Measurements from ENCODE around the gene PLEKHM3.

Gene PLEKHM3

DNA sequence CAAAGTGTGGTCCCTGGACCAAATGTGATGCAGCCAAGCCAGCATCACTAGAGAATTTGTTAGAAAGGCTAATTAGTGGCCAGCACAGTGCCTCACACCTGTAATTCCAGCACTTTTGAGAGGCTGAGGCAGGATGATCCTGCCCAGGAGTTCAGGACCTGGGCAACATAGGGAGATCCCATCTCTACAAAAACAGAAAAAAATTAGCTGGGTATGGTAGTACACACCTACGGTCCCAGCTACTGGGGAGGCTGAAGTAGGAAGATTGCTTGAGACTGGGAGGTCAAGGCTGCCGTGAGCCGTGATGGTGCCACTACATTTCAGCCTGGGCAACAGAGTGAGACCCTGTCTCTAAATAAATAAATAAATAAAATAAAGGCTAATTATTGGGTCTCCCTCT is 185.8 kb downstream of the PLEKHM3 start:
- H3K9me3 ChIP-seq = no peaks in the 10 kb centered on the region
- H3K27me3 ChIP-seq = no peaks in the 10 kb centered on the region
- H3K36me3 ChIP-seq = no peaks in the 10 kb centered on the region
- no peaks in the 10 kb centered on the region for H4K20me1 ChIP-seq
- peaks cover 9% of the 10 kb centered on the region for H3K4me1 ChIP-seq
- H3K4me3 ChIP-seq = no peak overlapping the region
- no peak overlapping the region for H3K27ac ChIP-seq
- H3K4me2 ChIP-seq = no peak overlapping the region
- H3K9ac ChIP-seq = no peak overlapping the region
- TF ChIP-seq Cebpa-rat (IDR thresholded peaks at IDR 0.05) = no peak

DNA sequence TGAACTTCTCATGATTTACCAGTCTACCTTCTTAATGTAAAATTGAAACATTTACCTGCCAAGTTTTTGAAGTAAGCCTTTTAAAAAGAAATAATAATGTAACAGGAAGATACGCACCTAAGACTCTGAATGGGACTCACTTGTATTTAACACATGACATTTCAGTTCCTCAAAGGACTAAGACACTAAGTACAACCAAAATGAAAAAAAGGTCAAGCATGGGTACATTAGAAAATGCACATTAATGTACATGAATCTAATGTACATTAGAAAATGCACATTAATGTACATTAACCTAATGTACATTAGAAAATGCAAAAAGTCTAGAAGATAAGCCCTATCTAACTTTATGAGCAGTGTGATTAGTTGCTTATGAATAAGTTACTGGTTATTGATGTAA is 186.3 kb downstream of the PLEKHM3 start:
- H3K27ac ChIP-seq = no peak overlapping the region
- no peaks in the 10 kb centered on the region for H3K36me3 ChIP-seq
- H4K20me1 ChIP-seq = no peaks in the 10 kb centered on the region
- H3K9ac ChIP-seq = no peak overlapping the region
- H3K4me2 ChIP-seq = no peak overlapping the region
- no peaks in the 10 kb centered on the region for H3K9me3 ChIP-seq
- H3K27me3 ChIP-seq = no peaks in the 10 kb centered on the region
- TF ChIP-seq Cebpa-rat (IDR thresholded peaks at IDR 0.05) = no peak
- peaks cover 9% of the 10 kb centered on the region for H3K4me1 ChIP-seq
- H3K4me3 ChIP-seq = no peak overlapping the region

DNA sequence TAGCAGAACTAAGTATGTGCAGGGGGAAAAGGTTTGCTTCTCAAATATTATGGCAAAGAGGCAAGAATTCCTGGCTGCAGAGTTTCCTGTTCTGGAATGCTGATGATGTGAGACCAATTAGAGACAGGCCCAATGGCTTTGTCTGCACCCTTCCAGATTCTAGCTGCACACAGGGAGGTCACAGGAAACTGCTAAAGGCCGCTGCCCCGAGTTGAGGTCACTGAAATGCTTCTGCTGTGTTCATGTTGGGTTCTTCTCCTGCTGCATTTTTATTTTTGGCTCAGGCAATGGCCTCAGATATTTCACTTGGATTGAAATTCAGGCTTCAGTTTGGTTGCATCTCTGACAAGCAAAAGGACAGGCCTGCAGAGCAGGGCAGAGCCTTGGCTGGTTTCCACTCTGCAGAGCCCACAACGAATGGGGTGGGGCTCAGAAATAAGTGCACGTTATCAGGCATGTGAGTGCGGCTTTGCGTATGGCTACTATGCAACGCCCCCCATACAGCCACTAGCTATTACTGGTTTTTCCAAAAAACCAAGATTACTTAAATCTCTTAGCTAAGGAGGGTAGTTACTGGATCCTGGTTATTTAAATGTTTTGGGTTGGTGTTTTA is 188.7 kb downstream of the PLEKHM3 start:
- no peaks in the 10 kb centered on the region for H3K27me3 ChIP-seq
- H3K27ac ChIP-seq = no peak overlapping the region
- H3K9ac ChIP-seq = no peak overlapping the region
- no peaks in the 10 kb centered on the region for H3K9me3 ChIP-seq
- TF ChIP-seq Cebpa-rat (IDR thresholded peaks at IDR 0.05) = no peak
- H3K36me3 ChIP-seq = no peaks in the 10 kb centered on the region
- no peaks in the 10 kb centered on the region for H3K4me1 ChIP-seq
- no peak overlapping the region for H3K4me2 ChIP-seq
- H3K4me3 ChIP-seq = no peak overlapping the region
- no peaks in the 10 kb centered on the region for H4K20me1 ChIP-seq

DNA sequence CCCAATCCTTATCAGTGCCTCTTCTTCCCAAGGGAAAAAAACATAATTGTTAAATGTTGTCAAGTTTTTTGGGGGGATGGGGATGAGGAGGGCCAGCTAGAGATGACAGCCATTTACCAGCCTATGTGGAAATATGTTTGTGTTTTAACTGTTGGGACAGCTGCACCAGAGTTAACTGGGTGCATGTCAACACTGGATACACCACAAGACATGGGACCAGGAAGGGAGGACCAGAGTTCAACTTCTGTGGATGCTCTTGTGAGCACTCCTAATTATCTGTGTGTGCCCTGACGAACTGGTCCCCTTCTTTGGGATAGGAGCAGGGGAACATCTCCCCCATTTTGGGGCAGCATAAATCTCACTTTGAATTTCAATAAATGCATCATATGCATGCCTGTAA is 189.5 kb downstream of the PLEKHM3 start:
- no peak overlapping the region for H3K4me3 ChIP-seq
- no peaks in the 10 kb centered on the region for H3K4me1 ChIP-seq
- no peak for TF ChIP-seq Cebpa-rat (IDR thresholded peaks at IDR 0.05)
- no peak overlapping the region for H3K4me2 ChIP-seq
- H3K9ac ChIP-seq = no peak overlapping the region
- no peaks in the 10 kb centered on the region for H3K9me3 ChIP-seq
- no peak overlapping the region for H3K27ac ChIP-seq
- no peaks in the 10 kb centered on the region for H4K20me1 ChIP-seq
- no peaks in the 10 kb centered on the region for H3K36me3 ChIP-seq
- no peaks in the 10 kb centered on the region for H3K27me3 ChIP-seq

DNA sequence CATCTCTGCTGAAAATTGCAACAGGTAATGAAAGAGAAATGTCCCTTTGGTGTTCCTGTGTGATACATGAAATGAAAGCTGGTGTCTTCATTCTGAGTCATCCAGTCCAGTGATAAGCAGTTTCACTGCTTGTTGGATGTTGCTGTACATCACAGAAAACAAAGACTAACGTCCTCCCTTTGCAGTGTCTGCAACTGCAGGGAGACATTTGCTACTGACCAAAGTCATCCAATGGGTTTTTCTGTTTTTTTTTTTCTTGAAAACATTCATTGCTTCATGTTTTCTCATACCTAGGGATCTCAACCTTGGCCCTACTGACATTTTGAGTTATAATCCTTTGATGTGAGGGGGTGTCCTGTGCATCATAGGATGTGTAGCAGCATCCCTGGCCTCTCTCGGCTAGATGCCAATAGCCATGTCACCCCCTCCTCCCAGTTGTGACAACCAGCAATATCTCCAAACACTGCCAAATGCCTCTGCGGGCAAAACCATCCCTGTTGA is 192.0 kb downstream of the PLEKHM3 start:
- TF ChIP-seq Cebpa-rat (IDR thresholded peaks at IDR 0.05) = no peak
- H3K36me3 ChIP-seq = peaks cover 2% of the 10 kb centered on the region; the same call in 1 of the 2 replicates
- H3K27ac ChIP-seq = no peak overlapping the region
- H3K4me1 ChIP-seq = no peaks in the 10 kb centered on the region
- H3K4me2 ChIP-seq = no peak overlapping the region
- no peaks in the 10 kb centered on the region for H3K27me3 ChIP-seq
- H3K4me3 ChIP-seq = no peak overlapping the region
- H3K9ac ChIP-seq = no peak overlapping the region
- H3K9me3 ChIP-seq = no peaks in the 10 kb centered on the region
- H4K20me1 ChIP-seq = no peaks in the 10 kb centered on the region

DNA sequence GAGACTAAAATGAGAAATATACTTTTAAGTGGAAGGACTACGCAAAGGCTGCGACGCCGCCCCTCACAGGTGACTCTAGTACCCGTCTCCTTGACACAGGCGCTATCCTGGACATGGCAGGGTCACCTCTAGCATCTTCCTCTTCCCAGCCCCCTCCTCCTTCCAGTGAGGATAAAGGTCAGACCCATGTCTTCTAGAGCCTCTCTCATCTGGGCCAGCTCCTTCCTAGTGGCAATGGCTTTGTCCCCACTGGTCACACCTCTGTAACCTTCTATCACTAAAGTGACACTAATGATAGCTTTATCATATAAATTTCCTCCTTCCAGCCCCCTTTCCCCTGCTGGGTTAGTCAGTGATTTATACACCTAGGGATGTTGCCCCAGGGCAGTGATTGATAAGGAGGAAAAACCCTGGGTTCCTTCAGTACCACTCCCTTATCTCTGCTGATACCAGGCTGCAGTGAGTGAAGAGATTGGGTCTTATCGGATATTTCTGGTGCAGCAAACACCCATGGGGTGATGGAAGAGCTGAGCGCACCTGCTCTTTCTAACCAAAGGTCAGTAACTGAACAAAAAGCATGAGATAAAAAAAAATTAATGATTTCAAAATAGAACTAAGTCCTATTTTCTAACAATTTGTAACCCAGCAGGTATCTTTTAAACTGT is 193.6 kb downstream of the PLEKHM3 start:
- Histone ChIP-seq H3K36me3 (peaks cover 14% of the 10 kb centered on the region), H3K9ac (no peak overlapping the region), H3K4me3 (no peak overlapping the region), H3K27ac (no peak overlapping the region), H3K27me3 (no peaks in the 10 kb centered on the region), H3K4me1 (no peaks in the 10 kb centered on the region), H3K4me2 (no peak overlapping the region), H4K20me1 (no peaks in the 10 kb centered on the region), H3K9me3 (no peaks in the 10 kb centered on the region)
- TF ChIP-seq Cebpa-rat (IDR thresholded peaks at IDR 0.05) = no peak

DNA sequence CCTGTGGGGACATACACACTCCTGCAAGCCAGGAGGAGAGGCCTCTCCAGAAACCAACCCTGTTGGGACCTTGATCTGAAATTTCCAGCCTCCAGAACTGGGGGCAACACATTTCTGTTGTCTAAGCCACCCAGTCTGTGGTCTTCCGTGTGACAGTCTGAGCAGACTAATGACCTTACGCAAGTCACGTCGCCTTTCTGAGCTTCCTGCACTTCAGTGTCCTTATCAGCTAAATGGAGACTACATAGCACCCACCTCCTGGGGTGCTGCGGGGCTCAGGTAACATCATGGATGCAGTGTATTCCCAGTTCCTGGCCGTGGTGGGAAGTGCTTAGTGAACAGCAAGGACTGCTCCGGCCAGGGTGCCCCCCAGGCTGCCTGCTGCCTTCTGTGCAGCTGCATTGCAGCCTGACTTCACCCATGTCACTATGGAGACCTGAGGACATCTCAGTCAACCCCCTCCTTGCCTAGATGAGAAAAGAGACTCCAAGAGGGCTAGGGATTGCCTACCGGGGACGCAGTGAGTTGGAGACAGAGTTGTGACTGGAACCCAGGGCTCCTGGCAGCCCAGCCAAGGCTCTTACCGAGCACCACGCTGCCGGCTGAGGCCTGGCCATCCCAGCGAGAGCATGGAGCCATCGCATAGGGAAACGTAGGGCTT is 194.4 kb downstream of the PLEKHM3 start:
- Histone ChIP-seq H3K36me3 (peaks cover 20% of the 10 kb centered on the region), H4K20me1 (no peaks in the 10 kb centered on the region), H3K4me2 (no peak overlapping the region), H3K27ac (no peak overlapping the region), H3K9me3 (no peaks in the 10 kb centered on the region), H3K27me3 (no peaks in the 10 kb centered on the region), H3K9ac (no peak overlapping the region), H3K4me3 (no peak overlapping the region), H3K4me1 (no peaks in the 10 kb centered on the region)
- no peak for TF ChIP-seq Cebpa-rat (IDR thresholded peaks at IDR 0.05)

DNA sequence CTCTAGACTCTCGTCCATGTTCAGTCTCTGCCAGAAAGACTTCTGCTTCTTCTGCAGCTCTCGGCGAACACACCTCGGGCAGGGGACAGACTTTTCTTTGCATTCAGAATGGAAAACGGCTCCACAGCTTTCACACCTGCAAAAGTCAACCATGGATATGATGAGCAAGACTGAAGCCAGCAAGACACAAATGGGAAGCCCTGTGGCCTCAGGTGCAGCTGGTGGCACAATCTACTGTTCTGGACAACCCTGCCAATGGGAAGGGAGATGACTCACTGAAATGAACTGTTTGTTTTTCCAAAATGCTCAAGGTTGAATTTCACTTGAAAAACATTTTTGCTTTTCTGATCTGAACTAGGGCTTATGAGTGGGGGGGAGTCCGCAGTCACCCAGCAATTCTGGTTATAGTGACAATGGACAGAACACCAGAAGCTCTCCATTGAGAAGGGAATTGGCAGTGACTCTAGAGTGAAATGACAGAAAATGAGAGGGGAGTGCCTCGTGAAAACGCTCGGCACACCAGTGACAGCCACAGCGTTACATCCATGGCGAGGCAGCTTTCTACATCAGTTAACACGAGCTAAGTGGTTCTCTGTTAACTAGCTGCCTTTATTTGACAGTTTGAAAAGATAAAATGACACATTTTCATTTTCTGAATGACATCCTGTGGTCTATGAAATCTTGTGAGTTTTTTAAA is 196.8 kb downstream of the PLEKHM3 start:
- no peak overlapping the region for H3K27ac ChIP-seq
- H3K27me3 ChIP-seq = no peaks in the 10 kb centered on the region
- no peaks in the 10 kb centered on the region for H4K20me1 ChIP-seq
- H3K9me3 ChIP-seq = no peaks in the 10 kb centered on the region
- TF ChIP-seq Cebpa-rat (IDR thresholded peaks at IDR 0.05) = no peak
- no peaks in the 10 kb centered on the region for H3K4me1 ChIP-seq
- H3K9ac ChIP-seq = no peak overlapping the region
- peaks cover 25% of the 10 kb centered on the region for H3K36me3 ChIP-seq
- H3K4me3 ChIP-seq = no peak overlapping the region
- H3K4me2 ChIP-seq = no peak overlapping the region

DNA sequence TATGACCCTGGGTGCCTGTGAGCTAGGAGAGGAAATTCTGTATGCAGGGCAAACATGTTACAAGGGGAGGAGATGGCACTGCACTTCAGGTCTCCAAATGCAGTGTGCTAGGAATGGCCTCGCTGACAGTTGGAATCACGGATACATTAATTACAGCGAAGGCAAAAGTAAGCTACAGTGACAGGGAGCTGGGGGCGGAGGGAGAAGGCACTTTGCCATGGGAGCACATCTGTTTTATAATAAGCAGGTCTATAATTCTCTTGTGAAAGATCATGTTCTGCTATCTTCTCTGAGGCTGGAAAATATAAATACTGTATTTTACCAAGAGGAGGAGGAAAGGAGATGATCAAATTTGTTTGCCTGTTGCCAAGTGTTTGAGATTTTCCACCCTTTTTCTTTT is 199.3 kb downstream of the PLEKHM3 start:
- TF ChIP-seq Cebpa-rat (IDR thresholded peaks at IDR 0.05) = no peak
- H4K20me1 ChIP-seq = no peaks in the 10 kb centered on the region

More for the DNA sequence above, 199.3 kb downstream of the PLEKHM3 start:
- peaks cover 25% of the 10 kb centered on the region for H3K36me3 ChIP-seq
- no peaks in the 10 kb centered on the region for H3K9me3 ChIP-seq
- H3K4me2 ChIP-seq = no peak overlapping the region
- H3K27ac ChIP-seq = no peak overlapping the region
- H3K4me3 ChIP-seq = no peak overlapping the region
- H3K4me1 ChIP-seq = no peaks in the 10 kb centered on the region
- no peaks in the 10 kb centered on the region for H3K27me3 ChIP-seq
- no peak overlapping the region for H3K9ac ChIP-seq

Measured in BLaER1 (cell line).